Keratinocyte (primary cell): ENCODE results near the gene DNAAF9. TPM values are rescaled to one million over a fixed set of nuclear protein-coding genes. Genes with fewer than 3 reads are reported as not detected.

Experiments used
- DNase-seq: peaks from one replicate; pipeline ENCODE4 v3.0.0-alpha.2; 2011; ENCODE audit warnings: low read depth, missing footprints, low spot score
- FAIRE-seq: peaks from 2 replicates; lab custom pipeline; 2011; peaks lifted over from hg19 to GRCh38; lab: Jason Lieb, UNC
- H2AFZ ChIP-seq: 2 replicates; pipeline ENCODE4 v1.6.0; 2012; ENCODE audit warnings: low read length, control low read depth, inconsistent platforms; ENCODE audit not compliant: control insufficient read depth
- H3K27ac ChIP-seq: 2 replicates; pipeline ENCODE4 v1.5.1; 2011; ENCODE audit warnings: low read length; ENCODE audit not compliant: control insufficient read depth, insufficient read depth
- H3K27me3 ChIP-seq: 3 replicates; pipeline ENCODE4 v1.6.0; 2011; ENCODE audit warnings: low read length; ENCODE audit not compliant: control insufficient read depth, insufficient read depth; ENCODE audit errors: extremely low read depth
- H3K36me3 ChIP-seq, 2 experiments: 2 replicates in 1 of 2; 3 replicates in 1 of 2; pipeline ENCODE4 v1.5.1; 2011; ENCODE audit warnings: low read length in 2 of 2, mild to moderate bottlenecking in 1 of 2; ENCODE audit not compliant: control insufficient read depth in 2 of 2, insufficient read depth in 2 of 2; ENCODE audit errors: extremely low read depth in 1 of 2
- H3K4me1 ChIP-seq: 3 replicates; pipeline ENCODE4 v1.5.1; 2011; ENCODE audit warnings: low read length; ENCODE audit not compliant: control insufficient read depth, insufficient read depth; ENCODE audit errors: extremely low read depth
- H3K4me2 ChIP-seq: 3 replicates; pipeline ENCODE4 v1.6.0; 2011; ENCODE audit warnings: low read depth, low read length; ENCODE audit not compliant: control insufficient read depth, insufficient read depth; ENCODE audit errors: extremely low read depth
- H3K4me3 ChIP-seq, 3 experiments: fragments of 200-600 bp in 1 of 3; sonication (generic) in 1 of 3; 2 replicates in 2 of 3; 3 replicates in 1 of 3; pipeline ENCODE4 v1.5.1; 2011 to 2016; ENCODE audit warnings: low read length in 3 of 3, mild to moderate bottlenecking in 3 of 3, control low read depth in 2 of 3, inconsistent platforms in 1 of 3, low read depth in 1 of 3, mixed read lengths in 1 of 3, mixed run types in 1 of 3, moderate library complexity in 1 of 3; ENCODE audit not compliant: control insufficient read depth in 2 of 3, insufficient read depth in 2 of 3; ENCODE audit errors: extremely low read depth in 1 of 3
- H3K79me2 ChIP-seq: 2 replicates; pipeline ENCODE4 v1.6.0; 2012; ENCODE audit warnings: low read length; ENCODE audit not compliant: control insufficient read depth, insufficient read depth
- H3K9ac ChIP-seq: 3 replicates; pipeline ENCODE4 v1.6.0; 2011; ENCODE audit warnings: low read length; ENCODE audit not compliant: control insufficient read depth, insufficient read depth; ENCODE audit errors: extremely low read depth
- H3K9me1 ChIP-seq: 3 replicates; pipeline ENCODE4 v1.6.0; 2011; ENCODE audit warnings: low read length; ENCODE audit not compliant: control insufficient read depth, insufficient read depth; ENCODE audit errors: extremely low read depth
- H3K9me3 ChIP-seq: 2 replicates; pipeline ENCODE4 v1.5.1; 2012; ENCODE audit warnings: low read depth, low read length; ENCODE audit not compliant: control insufficient read depth
- H4K20me1 ChIP-seq: 3 replicates; pipeline ENCODE4 v1.6.0; 2011; ENCODE audit warnings: low read length; ENCODE audit not compliant: control insufficient read depth, insufficient read depth; ENCODE audit errors: extremely low read depth
- EZH2 ChIP-seq: IDR thresholded peaks from one replicate; pipeline ENCODE4 v1.6.1; 2012; ENCODE audit warnings: inconsistent platforms, mild to moderate bottlenecking, low read length, moderate library complexity
- dilution Hi-C: fragments of 300-500 bp; cut with MboI; formaldehyde crosslinking; loops from one replicate; pipeline ENCODE4 v1.7.0; 2020; ENCODE audit warnings: low sequenced_read_pairs; ENCODE audit not compliant: extremely low pct_ligation_motif_present
- polyA plus RNA-seq, 5 experiments: library from polyadenylated mRNA; depleted of rRNA in 3 of 5; stranded (reverse) in 3 of 5; stranded (forward) in 1 of 5; unstranded in 1 of 5; fragments of >200 nt; gene quantifications; 1 replicate in 1 of 5; 2 replicates in 3 of 5; 3 replicates in 1 of 5; pipeline versions ENCODE4 v1.2.1 to v1.2.3, GENCODE V29; 2011 to 2012; ENCODE audit warnings: missing spikeins in 2 of 5, low read depth in 1 of 5, low replicate concordance in 1 of 5
- TF ChIP-seq, protein P1 (sequence below), 3 experiments: IDR thresholded peaks in 1 of 3; conservative IDR thresholded peaks in 1 of 3; optimal IDR thresholded peaks in 1 of 3; 2 replicates in 2 of 3; 3 replicates in 1 of 3; pipeline versions ENCODE3 to v1.5.1; 2011; ENCODE audit warnings: low read length in 3 of 3, mild to moderate bottlenecking in 3 of 3, moderate library complexity in 2 of 3, control low read depth in 1 of 3, inconsistent platforms in 1 of 3; ENCODE audit not compliant: insufficient read depth in 2 of 3; ENCODE audit errors: extremely low read depth in 1 of 3

DNAAF9 gene
- polyA plus RNA-seq, 1 donor (not counting 4 experiments of a cell fraction or from before 2014, with no cell fraction given), result 9.2 TPM

GRCh38 chr20:3434232-3434631 is 26.8 kb upstream of the DNAAF9 start:
- FAIRE-seq, result no peak

GRCh38 chr20:3433744-3434143 is 26.3 kb upstream of the DNAAF9 start:
- DNase-seq, result no peak
- dilution Hi-C loops, result no loop called here
- Histone ChIP-seq H4K20me1 (no peaks in the 10 kb centered on the region), H3K9me1 (no peaks in the 10 kb centered on the region), H3K9me3 (no peaks in the 10 kb centered on the region), H3K4me3 (no peak overlapping the region), H3K9ac (no peak overlapping the region), H3K36me3 (no peaks in the 10 kb centered on the region), H3K27me3 (no peaks in the 10 kb centered on the region), H2AFZ (no peak overlapping the region), H3K27ac (no peak overlapping the region), H3K4me1 (peaks cover 2% of the 10 kb centered on the region), H3K4me2 (no peak overlapping the region), H3K79me2 (no peaks in the 10 kb centered on the region)
- FAIRE-seq, result no peak
- TF ChIP-seq, protein P1, sequence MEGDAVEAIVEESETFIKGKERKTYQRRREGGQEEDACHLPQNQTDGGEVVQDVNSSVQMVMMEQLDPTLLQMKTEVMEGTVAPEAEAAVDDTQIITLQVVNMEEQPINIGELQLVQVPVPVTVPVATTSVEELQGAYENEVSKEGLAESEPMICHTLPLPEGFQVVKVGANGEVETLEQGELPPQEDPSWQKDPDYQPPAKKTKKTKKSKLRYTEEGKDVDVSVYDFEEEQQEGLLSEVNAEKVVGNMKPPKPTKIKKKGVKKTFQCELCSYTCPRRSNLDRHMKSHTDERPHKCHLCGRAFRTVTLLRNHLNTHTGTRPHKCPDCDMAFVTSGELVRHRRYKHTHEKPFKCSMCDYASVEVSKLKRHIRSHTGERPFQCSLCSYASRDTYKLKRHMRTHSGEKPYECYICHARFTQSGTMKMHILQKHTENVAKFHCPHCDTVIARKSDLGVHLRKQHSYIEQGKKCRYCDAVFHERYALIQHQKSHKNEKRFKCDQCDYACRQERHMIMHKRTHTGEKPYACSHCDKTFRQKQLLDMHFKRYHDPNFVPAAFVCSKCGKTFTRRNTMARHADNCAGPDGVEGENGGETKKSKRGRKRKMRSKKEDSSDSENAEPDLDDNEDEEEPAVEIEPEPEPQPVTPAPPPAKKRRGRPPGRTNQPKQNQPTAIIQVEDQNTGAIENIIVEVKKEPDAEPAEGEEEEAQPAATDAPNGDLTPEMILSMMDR (optimal IDR thresholded peaks at IDR 0.05 in 1 of 3, IDR thresholded peaks at IDR 0.05 in 1 of 3, conservative IDR thresholded peaks at IDR 0.05 in 1 of 3; ENCODE audit: extremely low read depth in 1 of 3, insufficient read depth in 2 of 3, low read length in 3 of 3), result no peak
- TF ChIP-seq EZH2, result no peak

More at GRCh38 chr20:3434232-3434631, 26.8 kb upstream of the DNAAF9 start:
- H3K27me3 ChIP-seq, result no peaks in the 10 kb centered on the region
- no peaks in the 10 kb centered on the region for H3K9me1 ChIP-seq
- H3K9me3 ChIP-seq, result no peaks in the 10 kb centered on the region
- H3K4me2 ChIP-seq, result no peak overlapping the region
- H3K4me3 ChIP-seq, result no peak overlapping the region
- dilution Hi-C loops, result no loop called here
- no peak overlapping the region for H3K9ac ChIP-seq
- H3K79me2 ChIP-seq, result no peaks in the 10 kb centered on the region
- no peak overlapping the region for H3K27ac ChIP-seq
- H4K20me1 ChIP-seq, result no peaks in the 10 kb centered on the region
- no peak overlapping the region for H2AFZ ChIP-seq
- no peak for DNase-seq
- H3K36me3 ChIP-seq, result no peaks in the 10 kb centered on the region
- TF ChIP-seq EZH2, result no peak
- TF ChIP-seq, protein P1 (optimal IDR thresholded peaks at IDR 0.05 in 1 of 3, IDR thresholded peaks at IDR 0.05 in 1 of 3, conservative IDR thresholded peaks at IDR 0.05 in 1 of 3; ENCODE audit: extremely low read depth in 1 of 3, insufficient read depth in 2 of 3, low read length in 3 of 3), result no peak
- peaks cover 2% of the 10 kb centered on the region for H3K4me1 ChIP-seq
